H1 (cell line): ENCODE data around the gene GNG13. TPM values are rescaled to one million over a fixed set of nuclear protein-coding genes. Genes with fewer than 3 reads are reported as not detected.

Experiments used
- microRNA counts: library from miRNA; unstranded; fragments of <30 nt; microRNA quantifications from one replicate; lab custom pipeline; 2015
- microRNA-seq, 2 experiments: library from miRNA; unstranded; fragments of <30 nt; microRNA quantifications; one replicate each; pipeline versions ENCODE4 to v1.2.0, GENCODE V29; 2016 to 2020; ENCODE audit warnings: borderline microRNAs expressed in 2 of 2, borderline number of aligned reads in 2 of 2, borderline replicate concordance in 1 of 2
- polyA plus RNA-seq, 7 experiments: library from polyadenylated mRNA; depleted of rRNA in 3 of 7; stranded (reverse) in 5 of 7; unstranded in 2 of 7; fragments of >200 nt in 5 of 7; fragments of 200-250 nt in 2 of 7; gene quantifications; 1 replicate in 5 of 7; 2 replicates in 1 of 7; 4 replicates in 1 of 7; pipeline versions ENCODE4 v1.2.1 to v1.2.3, GENCODE V29; 2011 to 2013; ENCODE audit warnings: missing spikeins in 2 of 7, mixed read lengths in 2 of 7
- small RNA-seq: library from polyadenylated mRNA; stranded (forward); fragments of <200 nt; extraction: miRNeasy Mini kit (QIAGEN cat#:217004); gene quantifications from one replicate; pipeline ENCODE3, GENCODE V24; 2013; ENCODE audit not compliant: insufficient read depth
- total RNA-seq: library from RNA; stranded (reverse); fragmentation: NEBNext Ultra II Directional; extraction: Animal tissue kit (Norgen Biotek cat#: 25700); gene quantifications from 2 replicates; pipeline ENCODE4 v1.2.1, GENCODE V29; 2021

Gene GNG13
- total and polyA plus RNA-seq, 2 of the 8 experiments (the other 6 are each of a cell fraction or from before 2014, with no cell fraction given), result not detected

MicroRNAs encoded within 50 kb of the gene (microRNA counts, 767-probe panel; counts per million panel counts)
- 879 counts per million, percentile 95 among the panel's probes with 10 or more counts for microRNA hsa-miR-662 (lab: Ali Mortazavi, UCI)

Small RNA genes lying within 50 kb of the gene (microRNA-seq; reads per million reads assigned to microRNA genes)
- 0 reads per million in 2 experiments for gene MIR662

Small RNA genes lying within 50 kb of the gene (small RNA-seq; reads per million reads assigned to genes)
- not detected for gene MIR662

Other genes starting within 250 kb of the GNG13 start
- 0.50 and 0.61 TPM in 2 replicates for gene PRR35, start 240.3 kb downstream of the GNG13 start, total RNA-seq
- gene PRR35, start 240.3 kb downstream of the GNG13 start, polyA plus RNA-seq (2011; rRNA removed), result 0.38 and 0.52 TPM in 2 replicates
- 0.75 and 0.76 TPM in 2 replicates for gene NHLRC4, start 233.7 kb downstream of the GNG13 start, total RNA-seq
- gene NHLRC4, start 233.7 kb downstream of the GNG13 start, polyA plus RNA-seq (2011; rRNA removed), result 0.60 and 0.72 TPM in 2 replicates
- 34.2 and 36.0 TPM in 2 replicates for gene PIGQ, start 230.8 kb downstream of the GNG13 start, total RNA-seq
- 49.2 and 80.4 TPM in 2 replicates for gene PIGQ, start 230.8 kb downstream of the GNG13 start, polyA plus RNA-seq (2011; rRNA removed)
- 15.6 and 17.8 TPM in 2 replicates for gene RAB40C, start 210.7 kb downstream of the GNG13 start, total RNA-seq
- gene RAB40C, start 210.7 kb downstream of the GNG13 start, polyA plus RNA-seq (2011; rRNA removed), result 13.9 and 18.6 TPM in 2 replicates
- 10.2 and 11.4 TPM in 2 replicates for gene WFIKKN1, start 169.7 kb downstream of the GNG13 start, total RNA-seq
- 15.8 and 28.4 TPM in 2 replicates for gene WFIKKN1, start 169.7 kb downstream of the GNG13 start, polyA plus RNA-seq (2011; rRNA removed)
- gene METTL26, start 164.4 kb downstream of the GNG13 start, total RNA-seq, result 100 and 108 TPM in 2 replicates
- 186 and 203 TPM in 2 replicates for gene METTL26, start 164.4 kb downstream of the GNG13 start, polyA plus RNA-seq (2011; rRNA removed)
- gene MCRIP2, start 158.9 kb downstream of the GNG13 start, total RNA-seq, result 45.4 and 45.7 TPM in 2 replicates
- 75.5 and 102 TPM in 2 replicates for gene MCRIP2, start 158.9 kb downstream of the GNG13 start, polyA plus RNA-seq (2011; rRNA removed)
- gene WDR90, start 151.4 kb downstream of the GNG13 start, total RNA-seq, result 44.4 and 47.2 TPM in 2 replicates
- 24.0 and 38.1 TPM in 2 replicates for gene WDR90, start 151.4 kb downstream of the GNG13 start, polyA plus RNA-seq (2011; rRNA removed)
- gene RHOT2, start 132.6 kb downstream of the GNG13 start, total RNA-seq, result 149 and 162 TPM in 2 replicates
- 194 and 320 TPM in 2 replicates for gene RHOT2, start 132.6 kb downstream of the GNG13 start, polyA plus RNA-seq (2011; rRNA removed)
- gene RHBDL1, start 125.1 kb downstream of the GNG13 start, total RNA-seq, result 4.0 TPM in 2 replicates
- gene RHBDL1, start 125.1 kb downstream of the GNG13 start, polyA plus RNA-seq (2011; rRNA removed), result 8.1 and 14.0 TPM in 2 replicates
- gene STUB1, start 120.3 kb downstream of the GNG13 start, total RNA-seq, result 87.3 and 89.9 TPM in 2 replicates
- 103 and 151 TPM in 2 replicates for gene STUB1, start 120.3 kb downstream of the GNG13 start, polyA plus RNA-seq (2011; rRNA removed)
- 46.4 and 49.0 TPM in 2 replicates for gene JMJD8, start 116.4 kb downstream of the GNG13 start, total RNA-seq
- 87.4 and 127 TPM in 2 replicates for gene JMJD8, start 116.4 kb downstream of the GNG13 start, polyA plus RNA-seq (2011; rRNA removed)
- gene WDR24, start 110.3 kb downstream of the GNG13 start, total RNA-seq, result 17.7 and 21.1 TPM in 2 replicates
- 15.1 and 26.0 TPM in 2 replicates for gene WDR24, start 110.3 kb downstream of the GNG13 start, polyA plus RNA-seq (2011; rRNA removed)
- 10.3 and 12.5 TPM in 2 replicates for gene FBXL16, start 94.9 kb downstream of the GNG13 start, total RNA-seq
- gene FBXL16, start 94.9 kb downstream of the GNG13 start, polyA plus RNA-seq (2011; rRNA removed), result 12.8 and 21.9 TPM in 2 replicates
- 18.7 and 19.1 TPM in 2 replicates for gene METRN, start 85.6 kb downstream of the GNG13 start, total RNA-seq
- 25.8 and 43.4 TPM in 2 replicates for gene METRN, start 85.6 kb downstream of the GNG13 start, polyA plus RNA-seq (2011; rRNA removed)
- 26.5 and 31.8 TPM in 2 replicates for gene ANTKMT, start 79.6 kb downstream of the GNG13 start, total RNA-seq
- 26.6 and 50.3 TPM in 2 replicates for gene ANTKMT, start 79.6 kb downstream of the GNG13 start, polyA plus RNA-seq (2011; rRNA removed)
- 8.2 and 8.5 TPM in 2 replicates for gene CCDC78, start 74.3 kb downstream of the GNG13 start, total RNA-seq
- gene CCDC78, start 74.3 kb downstream of the GNG13 start, polyA plus RNA-seq (2011; rRNA removed), result 7.1 and 10.9 TPM in 2 replicates
- gene HAGHL, start 73.6 kb downstream of the GNG13 start, total RNA-seq, result 23.1 and 26.6 TPM in 2 replicates
- 26.9 and 41.5 TPM in 2 replicates for gene HAGHL, start 73.6 kb downstream of the GNG13 start, polyA plus RNA-seq (2011; rRNA removed)
- gene CIAO3, start 59.7 kb downstream of the GNG13 start, total RNA-seq, result 20.4 and 21.0 TPM in 2 replicates
- gene CIAO3, start 59.7 kb downstream of the GNG13 start, polyA plus RNA-seq (2011; rRNA removed), result 20.0 and 29.6 TPM in 2 replicates
- 0.28 TPM in 1 of 2 replicates, not detected in the other for gene MSLN, start 40.0 kb downstream of the GNG13 start, total RNA-seq
- gene MSLN, start 40.0 kb downstream of the GNG13 start, polyA plus RNA-seq (2011; rRNA removed), result 0.31 and 0.50 TPM in 2 replicates
- gene RPUSD1, start 12.4 kb downstream of the GNG13 start, total RNA-seq, result 32.2 and 32.7 TPM in 2 replicates
- gene RPUSD1, start 12.4 kb downstream of the GNG13 start, polyA plus RNA-seq (2011; rRNA removed), result 61.8 and 81.8 TPM in 2 replicates
- gene CHTF18, start 12.1 kb downstream of the GNG13 start, total RNA-seq, result 98.3 and 104 TPM in 2 replicates
- gene CHTF18, start 12.1 kb downstream of the GNG13 start, polyA plus RNA-seq (2011; rRNA removed), result 75.3 and 156 TPM in 2 replicates
- 3.5 and 5.1 TPM in 2 replicates for gene LMF1, start 170.2 kb upstream of the GNG13 start, total RNA-seq
- 9.0 and 9.1 TPM in 2 replicates for gene LMF1, start 170.2 kb upstream of the GNG13 start, polyA plus RNA-seq (2011; rRNA removed)
- gene SOX8, start 181.0 kb upstream of the GNG13 start, total RNA-seq, result 5.7 and 6.4 TPM in 2 replicates
- 2.2 and 4.5 TPM in 2 replicates for gene SOX8, start 181.0 kb upstream of the GNG13 start, polyA plus RNA-seq (2011; rRNA removed)